GM12878 (cell line): Measurements from ENCODE around the gene ZMIZ2. TPM values are rescaled to one million over a fixed set of nuclear protein-coding genes. Genes with fewer than 3 reads are reported as not detected.
A peak's percentile ranks its signal among the peaks of the same experiment; 100 is the strongest.

Experiments used
- ATAC-seq: fragments of 200-7000 bp; cut with Tn5 transposase; 3 replicates; pipeline ENCODE4 v1.9.1; 2020; ENCODE audit warnings: mild to moderate bottlenecking, moderate library complexity
- BruUV-seq: library from RNA; stranded (reverse); fragments of 400-500 nt; replicated peaks from 2 replicates; lab custom pipeline; 2021; lab: Mats Ljungman, UMichigan
- CTCF ChIA-PET: fragments of 300-600 bp; sonication (Branson Sonifier 250); formaldehyde crosslinking; extraction: SDS; loops from one replicate; lab custom pipeline; 2021; ENCODE audit warnings: inconsistent platforms; lab: Yijun Ruan, JAX
- POLR2A ChIA-PET: fragments of 350-600 bp; formaldehyde crosslinking; extraction: SDS; loops from one replicate; lab custom pipeline; 2021; ENCODE audit warnings: inconsistent platforms; lab: Charles Lee
- RAD21 ChIA-PET: fragments of 300-600 bp; sonication (Branson Sonifier 250); formaldehyde crosslinking; loops from one replicate; lab custom pipeline; 2023; ENCODE audit warnings: antibody characterized with exemption; ENCODE audit not compliant: unreplicated experiment; lab: Charles Lee
- SMC1A ChIA-PET: fragments of 300-600 bp; sonication (Branson Sonifier 250); formaldehyde crosslinking; loops from one replicate; lab custom pipeline; 2023; ENCODE audit not compliant: unreplicated experiment, uncharacterized antibody; lab: Charles Lee
- DNase-seq: peaks from one replicate; pipeline ENCODE4 v3.0.0-alpha.2; 2011; ENCODE audit warnings: low read depth, low spot score
- FAIRE-seq: peaks from 3 replicates; lab custom pipeline; 2011; peaks lifted over from hg19 to GRCh38; lab: Jason Lieb, UNC
- H2AFZ ChIP-seq: 2 replicates; pipeline ENCODE4 v1.6.0; 2011; ENCODE audit warnings: low read depth, low read length, control low read depth; ENCODE audit not compliant: control insufficient read depth
- H3K27ac ChIP-seq: 2 replicates; pipeline ENCODE4 v1.5.1; 2011; ENCODE audit warnings: control low read depth; ENCODE audit not compliant: control insufficient read depth, insufficient read depth
- H3K27me3 ChIP-seq, 2 experiments: replicated peaks in 1 of 2; 2 replicates each; pipeline versions ENCODE4 v1.6.0 to v1.6.1; 2011; ENCODE audit warnings: low read length in 1 of 2; ENCODE audit not compliant: control insufficient read depth in 2 of 2, insufficient read depth in 2 of 2
- H3K36me3 ChIP-seq, 2 experiments: 2 replicates each; pipeline ENCODE4 v1.5.1; 2011; ENCODE audit warnings: low read length in 1 of 2; ENCODE audit not compliant: control insufficient read depth in 2 of 2, insufficient read depth in 2 of 2
- H3K4me1 ChIP-seq: 2 replicates; pipeline ENCODE4 v1.6.1; 2011; ENCODE audit warnings: mild to moderate bottlenecking, low read length, moderate library complexity, mixed read lengths; ENCODE audit not compliant: control insufficient read depth, insufficient read depth
- H3K4me2 ChIP-seq: 2 replicates; pipeline ENCODE4 v1.6.0; 2011; ENCODE audit warnings: control low read depth; ENCODE audit not compliant: control insufficient read depth, insufficient read depth
- H3K4me3 ChIP-seq: fragments of 200-600 bp; sonication (generic); 2 replicates; pipeline ENCODE4 v1.5.1; 2016
- H3K79me2 ChIP-seq: 2 replicates; pipeline ENCODE4 v1.6.0; 2011; ENCODE audit warnings: low read length; ENCODE audit not compliant: control insufficient read depth, insufficient read depth
- H3K9ac ChIP-seq: 2 replicates; pipeline ENCODE4 v1.8.0; 2011; ENCODE audit warnings: low read length, control low read depth, mixed read lengths; ENCODE audit not compliant: control insufficient read depth, insufficient read depth
- H3K9me3 ChIP-seq: replicated peaks from 3 replicates; pipeline ENCODE4 v1.5.1; 2011; ENCODE audit warnings: mild to moderate bottlenecking, low read length; ENCODE audit not compliant: control insufficient read depth, insufficient read depth
- H4K20me1 ChIP-seq: 2 replicates; pipeline ENCODE4 v1.6.0; 2011; ENCODE audit not compliant: control insufficient read depth, insufficient read depth
- ATF7 ChIP-seq: fragments of 450-650 bp; IDR thresholded peaks from 2 replicates; pipeline ENCODE4 v1.6.1; 2016; ENCODE audit warnings: low read depth, mild to moderate bottlenecking
- BHLHE40 ChIP-seq, 2 experiments: fragments of 450-650 bp in 1 of 2; IDR thresholded peaks; 2 replicates each; pipeline ENCODE4 v1.6.1; 2011 to 2017; ENCODE audit warnings: low read depth in 2 of 2, borderline replicate concordance in 1 of 2, improper control_type of control experiment in 1 of 2, low read length in 1 of 2, mild to moderate bottlenecking in 1 of 2
- BRCA1 ChIP-seq: IDR thresholded peaks from 2 replicates; pipeline ENCODE4 v1.6.1; 2011; ENCODE audit warnings: low read depth, low read length, improper control_type of control experiment
- CBX3 ChIP-seq: fragments of 200-600 bp; sonication (generic); IDR thresholded peaks from 2 replicates; pipeline ENCODE4 v1.6.1; 2016; ENCODE audit warnings: low read depth, borderline replicate concordance
- FOS ChIP-seq: IDR thresholded peaks from 3 replicates; pipeline ENCODE4 v1.6.1; 2011; ENCODE audit warnings: borderline replicate concordance; ENCODE audit not compliant: insufficient read length; ENCODE audit errors: extremely low read depth
- FOXM1 ChIP-seq: IDR thresholded peaks from 2 replicates; pipeline ENCODE4 v1.6.1; 2012; ENCODE audit warnings: low read depth, mild to moderate bottlenecking, inconsistent platforms, low read length, moderate library complexity
- GATAD2B ChIP-seq: fragments of 450-650 bp; conservative IDR thresholded peaks from 2 replicates; pipeline ENCODE4 v1.6.1; 2017; ENCODE audit warnings: low read depth, mild to moderate bottlenecking, moderate library complexity
- NFIC ChIP-seq: IDR thresholded peaks from 2 replicates; pipeline ENCODE4 v1.6.1; 2012; ENCODE audit warnings: low read depth, mild to moderate bottlenecking, inconsistent platforms, low read length, moderate library complexity
- NR2C2 ChIP-seq: IDR thresholded peaks from 2 replicates; pipeline ENCODE4 v1.6.1; 2011; ENCODE audit warnings: borderline replicate concordance, low read depth; ENCODE audit not compliant: control insufficient read depth, insufficient read length
- RB1 ChIP-seq: fragments of 450-650 bp; formaldehyde crosslinking; IDR thresholded peaks from 2 replicates; pipeline ENCODE4 v1.6.1; 2017; ENCODE audit warnings: mild to moderate bottlenecking, borderline replicate concordance
- SMAD1 ChIP-seq: fragments of 450-650 bp; IDR thresholded peaks from 2 replicates; pipeline ENCODE4 v1.6.1; 2018; ENCODE audit warnings: mild to moderate bottlenecking, low read depth; ENCODE audit not compliant: partially characterized antibody
- STAT1 ChIP-seq: fragments of 450-650 bp; conservative IDR thresholded peaks from 2 replicates; pipeline ENCODE4 v1.6.1; 2014; ENCODE audit warnings: antibody characterized with exemption, mild to moderate bottlenecking
- SUZ12 ChIP-seq: fragments of 200-600 bp; sonication (generic); IDR thresholded peaks from one replicate; pipeline ENCODE4 v1.6.1; 2018; ENCODE audit warnings: antibody characterized with exemption, mild to moderate bottlenecking; ENCODE audit not compliant: unreplicated experiment
- TCF7 ChIP-seq: IDR thresholded peaks from 2 replicates; pipeline ENCODE4 v1.6.1; 2014; ENCODE audit warnings: antibody characterized with exemption, borderline replicate concordance
- ZNF24 ChIP-seq: fragments of 450-650 bp; IDR thresholded peaks from 2 replicates; pipeline ENCODE4 v1.6.1; 2017; ENCODE audit warnings: antibody characterized with exemption, mild to moderate bottlenecking
- WGBS: methylation state at CpG from one replicate; pipeline ENCODE4 v1.1.6; 2016; ENCODE audit warnings: low lambda C conversion rate; ENCODE audit not compliant: insufficient replicate concordance, insufficient coverage; ENCODE audit errors: missing lambda C conversion rate; 5-methylcytosine and 5-hydroxymethylcytosine counted together
- in situ Hi-C: fragments of 300-500 bp; cut with MboI; formaldehyde crosslinking; loops from 9 replicates; pipeline ENCODE4 v1.14.3; 2018; ENCODE audit warnings: mixed read lengths
- intact Hi-C: fragments of 100-400 bp; cut with micrococcal nuclease; formaldehyde crosslinking; loops from one replicate; pipeline ENCODE4 v1.14.2; 2022; ENCODE audit not compliant: unreplicated experiment
- polyA plus RNA-seq, 11 experiments: library from polyadenylated mRNA; depleted of rRNA in 4 of 11; unstranded in 6 of 11; stranded (reverse) in 5 of 11; fragments of >200 nt; fragmentation: Nextera tagmentation in 4 of 11; fragmentation: Illumina TruSeq in 1 of 11; extraction: Ambion mirVana in 4 of 11; extraction: Trizol in 1 of 11; gene quantifications; 1 replicate in 1 of 11; 2 replicates in 10 of 11; pipeline versions ENCODE4 v1.2.1 to v1.2.3, GENCODE V29; 2011 to 2016; ENCODE audit warnings: inconsistent platforms in 2 of 11, missing spikeins in 2 of 11, low read depth in 1 of 11
- total RNA-seq, 4 experiments: library from RNA; depleted of rRNA in 3 of 4; stranded (reverse); fragments of >200 nt in 3 of 4; fragmentation: Illumina TruSeq in 1 of 4; extraction: Trizol in 1 of 4; gene quantifications; 2 replicates each; pipeline versions ENCODE4 v1.2.1 to v1.2.3, GENCODE V29; 2013 to 2021

The ZMIZ2 gene
- total and polyA plus RNA-seq, 10 of the 15 experiments (the other 5 are each of a cell fraction or from before 2014, with no cell fraction given) = 0.71 to 158 (median 17.0) TPM

- H3K9me3 ChIP-seq = no peaks in the 10 kb centered on the region
- FAIRE-seq = no peak
- H3K4me2 ChIP-seq = no peak overlapping the region
- no peak for ATAC-seq
- no peak overlapping the region for H3K9ac ChIP-seq
- ChIA-PET RAD21 (interaction anchor here (0.7 to 1.0 kb wide), 3 partner anchors 11 to 95 kb away, joined by 3 read pairs; no protein-coding TSS in a partner anchor), POLR2A (interaction anchor here (0.6 to 3.4 kb wide), 3 partner anchors 11 to 1477 kb away, joined by 3 to 31 read pairs (median 6); partner anchors contain the start of gene ZMIZ2), SMC1A (interaction anchor here (0.7 kb wide), 1 partner anchor 16 kb away, joined by 4 read pairs; no protein-coding TSS in a partner anchor), CTCF (no interaction called here)
- no peaks in the 10 kb centered on the region for H3K79me2 ChIP-seq
- no peaks in the 10 kb centered on the region for H3K36me3 ChIP-seq
- in situ Hi-C loops = no loop called here
- intact Hi-C loops = no loop called here
- no peak for TF ChIP-seq FOS
- TF ChIP-seq FOXM1 = no peak
- H3K4me3 ChIP-seq = no peak overlapping the region
- H2AFZ ChIP-seq = no peak overlapping the region
- no peaks in the 10 kb centered on the region for H4K20me1 ChIP-seq
- no peak for DNase-seq
- no peak overlapping the region for H3K27ac ChIP-seq
- peaks cover 14% of the 10 kb centered on the region for H3K4me1 ChIP-seq
- H3K27me3 ChIP-seq = no peaks in the 10 kb centered on the region
- WGBS = 89% methylated on average over 5 of the region's 5 CpGs
- BruUV-seq = no TSS peak
Measured at GRCh38 chr7:44733708-44734481, 14.8 kb upstream of the ZMIZ2 start.

GRCh38 chr7:44735403-44736165 lies 13.1 kb upstream of the ZMIZ2 start:
- FAIRE-seq = peak; percentile 88
- RAD21 ChIA-PET = interaction anchor here (0.7 to 1.8 kb wide), 3 partner anchors 12 to 111 kb away, joined by 3 to 4 read pairs (median 4); no protein-coding TSS in a partner anchor
- no peak for TF ChIP-seq NR2C2
- TF ChIP-seq CBX3 = no peak
- no peak for TF ChIP-seq TCF7
- no peak for TF ChIP-seq STAT1
- peak; percentile 76; the same call in 1 of the 2 replicates for TF ChIP-seq NFIC
- no peak for TF ChIP-seq ZNF24
- 0 out of 2 replicates have a peak, but pooled peaks have one; percentile 56 for TF ChIP-seq GATAD2B
- no peak for TF ChIP-seq BRCA1
- no peak for TF ChIP-seq BHLHE40 (IDR thresholded peaks at IDR 0.05; ENCODE audit: borderline replicate concordance in 1 of 2, low read depth in 2 of 2, low read length in 1 of 2)
- no peak for TF ChIP-seq SUZ12
- TF ChIP-seq ATF7 = peak; percentile 56; the same call in 1 of the 2 replicates
- no peak for TF ChIP-seq RB1
- TF ChIP-seq SMAD1 = no peak

More at GRCh38 chr7:44735403-44736165, 13.1 kb upstream of the ZMIZ2 start:
- POLR2A ChIA-PET = interaction anchor here (0.6 to 3.4 kb wide), 3 partner anchors 14 to 287 kb away, joined by 3 to 31 read pairs (median 4); partner anchors contain the start of gene ZMIZ2
- no peak overlapping the region for H3K4me2 ChIP-seq
- intact Hi-C loops = no loop called here
- H3K9me3 ChIP-seq = no peaks in the 10 kb centered on the region
- no peak overlapping the region; the same call in 1 of the 2 replicates for H3K4me3 ChIP-seq
- no TSS peak for BruUV-seq
- no peak overlapping the region for H2AFZ ChIP-seq
- H3K4me1 ChIP-seq = peaks cover 9% of the 10 kb centered on the region
- no peaks in the 10 kb centered on the region for H3K36me3 ChIP-seq
- DNase-seq (peak; percentile 78), ATAC-seq (peak; percentile 79)
- no peaks in the 10 kb centered on the region for H3K79me2 ChIP-seq
- peak overlapping the region; percentile 20; the same call in 1 of the 2 replicates for H3K27ac ChIP-seq
- CTCF ChIA-PET = interaction anchor here (0.9 to 1.0 kb wide), 2 partner anchors 14 to 18 kb away, joined by 3 to 4 read pairs; no protein-coding TSS in a partner anchor
- SMC1A ChIA-PET = interaction anchor here (1.1 to 2.0 kb wide), 5 partner anchors 12 to 109 kb away, joined by 3 to 8 read pairs (median 5); no protein-coding TSS in a partner anchor
- in situ Hi-C loops = no loop called here
- H4K20me1 ChIP-seq = no peaks in the 10 kb centered on the region
- H3K9ac ChIP-seq = no peak overlapping the region
- whole genome bisulfite sequencing = 38% methylated on average over 5 of the region's 5 CpGs
- H3K27me3 ChIP-seq = no peaks in the 10 kb centered on the region
